ENCODE measurements around the gene S100A16.

The S100A16 gene

GRCh38 chr1:153560771-153561465 lies 52.0 kb downstream of the S100A16 start:
- Histone ChIP-seq H3K27me3 (ENCODE audit: low read depth, low read length) (no peaks in the 10 kb centered on the region), H3K4me1 (ENCODE audit: control insufficient read depth in 1 of 2, insufficient read depth in 2 of 2, low read length in 2 of 2) (peaks cover 3 to 5% of the 10 kb centered on the region in 2 donors), H3K9me3 (ENCODE audit: control insufficient read depth in 1 of 2, low read length in 2 of 2) (no peaks in the 10 kb centered on the region), H3K36me3 (ENCODE audit: control insufficient read depth in 1 of 2, insufficient read depth in 2 of 2, low read length in 2 of 2) (no peaks in the 10 kb centered on the region), H3K27ac (ENCODE audit: low read length) (no peak overlapping the region), H3K4me3 (ENCODE audit: low read depth in 1 of 2, low read length in 2 of 2) (no peak overlapping the region)

- Histone ChIP-seq H3K9me3 (ENCODE audit: control insufficient read depth in 1 of 2, low read length in 2 of 2) (no peaks in the 10 kb centered on the region), H3K27ac (ENCODE audit: low read length) (no peak overlapping the region), H3K27me3 (ENCODE audit: low read depth, low read length) (no peaks in the 10 kb centered on the region), H3K4me1 (ENCODE audit: control insufficient read depth in 1 of 2, insufficient read depth in 2 of 2, low read length in 2 of 2) (no peaks in the 10 kb centered on the region), H3K4me3 (ENCODE audit: low read depth in 1 of 2, low read length in 2 of 2) (no peak overlapping the region), H3K36me3 (ENCODE audit: control insufficient read depth in 1 of 2, insufficient read depth in 2 of 2, low read length in 2 of 2) (no peaks in the 10 kb centered on the region)
These were observed 52.7 kb downstream of the S100A16 start for GRCh38 chr1:153560241-153560640.

GRCh38 chr1:153557877-153558276 lies 55.1 kb downstream of the S100A16 start:
- H3K27ac ChIP-seq (ENCODE audit: low read length), result no peak overlapping the region
- no peak overlapping the region for H3K4me3 ChIP-seq (ENCODE audit: low read depth in 1 of 2, low read length in 2 of 2)
- H3K9me3 ChIP-seq (ENCODE audit: control insufficient read depth in 1 of 2, low read length in 2 of 2), result no peaks in the 10 kb centered on the region
- H3K4me1 ChIP-seq (ENCODE audit: control insufficient read depth in 1 of 2, insufficient read depth in 2 of 2, low read length in 2 of 2), result peaks cover 6% of the 10 kb centered on the region in 2 donors
- H3K27me3 ChIP-seq (ENCODE audit: low read depth, low read length), result no peaks in the 10 kb centered on the region
- H3K36me3 ChIP-seq (ENCODE audit: control insufficient read depth in 1 of 2, insufficient read depth in 2 of 2, low read length in 2 of 2), result no peaks in the 10 kb centered on the region

Measured in muscle layer of duodenum (tissue), 2 donors.